H9 (cell line): ENCODE measurements around the gene PHACTR2. TPM values are rescaled to one million over a fixed set of nuclear protein-coding genes. Genes with fewer than 3 reads are reported as not detected.

Experiments
- DNase-seq: peaks from one replicate; pipeline ENCODE4 v3.0.0-alpha.2; 2017
- H2AFZ ChIP-seq: one replicate; pipeline ENCODE4 v1.6.1; 2013; ENCODE audit warnings: mild to moderate bottlenecking, low read length, control low read depth, moderate library complexity
- H2AK5ac ChIP-seq: 2 replicates; pipeline ENCODE4 v1.6.1; 2013; ENCODE audit warnings: low read length, control low read depth, mixed read lengths; ENCODE audit not compliant: insufficient read length
- H2BK120ac ChIP-seq: one replicate; pipeline ENCODE4 v1.6.1; 2013; ENCODE audit warnings: low read depth, mild to moderate bottlenecking, low read length, control low read depth, inconsistent platforms; ENCODE audit not compliant: poor library complexity, severe bottlenecking
- H2BK12ac ChIP-seq: 2 replicates; pipeline ENCODE4 v1.6.1; 2013; ENCODE audit warnings: low read length, control low read depth, mixed read lengths, low read depth; ENCODE audit not compliant: insufficient read length
- H2BK15ac ChIP-seq: 2 replicates; pipeline ENCODE4 v1.6.1; 2013; ENCODE audit warnings: low read depth, low read length, control low read depth
- H2BK20ac ChIP-seq: one replicate; pipeline ENCODE4 v1.6.1; 2013; ENCODE audit warnings: low read depth, mild to moderate bottlenecking, low read length, control low read depth, inconsistent platforms; ENCODE audit not compliant: poor library complexity, severe bottlenecking
- H2BK5ac ChIP-seq: 2 replicates; pipeline ENCODE4 v1.6.1; 2013; ENCODE audit warnings: low read length, control low read depth, mixed read lengths; ENCODE audit not compliant: insufficient read length
- H3K14ac ChIP-seq: 2 replicates; pipeline ENCODE4 v1.6.1; 2013; ENCODE audit warnings: low read length, control low read depth; ENCODE audit not compliant: insufficient read depth
- H3K18ac ChIP-seq: 2 replicates; pipeline ENCODE4 v1.6.1; 2013; ENCODE audit warnings: low read depth, mild to moderate bottlenecking, mixed read lengths, low read length, control low read depth; ENCODE audit not compliant: insufficient read length
- H3K23ac ChIP-seq: 2 replicates; pipeline ENCODE4 v1.6.1; 2013; ENCODE audit warnings: low read length, control low read depth, mixed read lengths, low read depth; ENCODE audit not compliant: insufficient read length
- H3K23me2 ChIP-seq: 2 replicates; pipeline ENCODE4 v1.6.1; 2013; ENCODE audit warnings: low read depth, mild to moderate bottlenecking, mixed read lengths, low read length, control low read depth; ENCODE audit not compliant: insufficient read length, poor library complexity, severe bottlenecking
- H3K27ac ChIP-seq: 2 replicates; pipeline ENCODE4 v1.5.1; 2013; ENCODE audit warnings: low read length, control low read depth, mixed read lengths, low read depth; ENCODE audit not compliant: insufficient read length
- H3K27me3 ChIP-seq: 2 replicates; pipeline ENCODE4 v1.6.1; 2013; ENCODE audit warnings: low read length, control low read depth, inconsistent platforms; ENCODE audit not compliant: insufficient read depth
- H3K4ac ChIP-seq: 2 replicates; pipeline ENCODE4 v1.6.1; 2013; ENCODE audit warnings: low read depth, mild to moderate bottlenecking, control low read depth, inconsistent platforms, low read length, moderate library complexity
- H3K4me1 ChIP-seq: 2 replicates; pipeline ENCODE4 v1.6.1; 2013; ENCODE audit warnings: low read length, control low read depth, inconsistent platforms; ENCODE audit not compliant: insufficient read depth
- H3K4me2 ChIP-seq: 2 replicates; pipeline ENCODE4 v1.6.1; 2013; ENCODE audit warnings: low read length, control low read depth, mixed read lengths; ENCODE audit not compliant: insufficient read length, insufficient read depth
- H3K56ac ChIP-seq: 2 replicates; pipeline ENCODE4 v1.6.1; 2013; ENCODE audit warnings: low read depth, mild to moderate bottlenecking, mixed read lengths, low read length, control low read depth; ENCODE audit not compliant: insufficient read length
- H3K79me1 ChIP-seq: 2 replicates; pipeline ENCODE4 v1.6.1; 2013; ENCODE audit warnings: low read depth, mild to moderate bottlenecking, moderate library complexity, low read length, control low read depth, inconsistent platforms; ENCODE audit not compliant: insufficient read depth, poor library complexity, severe bottlenecking
- H3K79me2 ChIP-seq: 2 replicates; pipeline ENCODE4 v1.6.1; 2013; ENCODE audit warnings: low read length, control low read depth, inconsistent platforms; ENCODE audit not compliant: insufficient read depth
- H3K9ac ChIP-seq: 2 replicates; pipeline ENCODE4 v1.6.1; 2013; ENCODE audit warnings: low read length, control low read depth, mixed read lengths; ENCODE audit not compliant: insufficient read length; ENCODE audit errors: extremely low read depth
- H3K9me3 ChIP-seq: one replicate; pipeline ENCODE4 v1.6.1; 2013; ENCODE audit warnings: low read depth, low read length, inconsistent platforms; ENCODE audit not compliant: control insufficient read depth
- H3T11ph ChIP-seq: one replicate; pipeline ENCODE4 v1.6.1; 2013; ENCODE audit warnings: mild to moderate bottlenecking, low read length, control low read depth, inconsistent platforms
- H4K20me1 ChIP-seq: one replicate; pipeline ENCODE4 v1.6.1; 2013; ENCODE audit not compliant: control insufficient read depth, insufficient read length, insufficient read depth
- H4K5ac ChIP-seq: 2 replicates; pipeline ENCODE4 v1.6.1; 2013; ENCODE audit warnings: low read depth, mild to moderate bottlenecking, mixed read lengths, low read length, control low read depth; ENCODE audit not compliant: insufficient read length
- H4K8ac ChIP-seq: replicated peaks from 2 replicates; pipeline ENCODE4 v1.6.1; 2013; ENCODE audit warnings: low read length, control low read depth, mixed read lengths, low read depth; ENCODE audit not compliant: insufficient read length
- H4K91ac ChIP-seq: 2 replicates; pipeline ENCODE4 v1.6.1; 2013; ENCODE audit warnings: low read depth, mild to moderate bottlenecking, moderate library complexity, mixed read lengths, low read length, control low read depth; ENCODE audit not compliant: insufficient read length
- H3K27ac Mint-ChIP-seq, 3 experiments: 2 replicates in 2 of 3; 3 replicates in 1 of 3; pipeline ENCODE4 v1.8.0; 2020 to 2021; ENCODE audit warnings: mixed read lengths in 3 of 3, mild to moderate bottlenecking in 1 of 3, moderate library complexity in 1 of 3
- H3K27me3 Mint-ChIP-seq: 2 replicates; pipeline ENCODE4 v1.8.0; 2021; ENCODE audit warnings: low read depth, mild to moderate bottlenecking, moderate library complexity, mixed read lengths
- H3K36me3 Mint-ChIP-seq, 3 experiments: 2 replicates in 2 of 3; 3 replicates in 1 of 3; pipeline ENCODE4 v1.8.0; 2020 to 2021; ENCODE audit warnings: low read depth in 3 of 3, mixed read lengths in 3 of 3; ENCODE audit not compliant: insufficient read depth in 1 of 3
- H3K4me1 Mint-ChIP-seq, 2 experiments: 2 replicates each; pipeline ENCODE4 v1.8.0; 2020; ENCODE audit warnings: mixed read lengths in 2 of 2
- H3K4me3 Mint-ChIP-seq, 2 experiments: 2 replicates in 1 of 2; 3 replicates in 1 of 2; pipeline ENCODE4 v1.8.0; 2020 to 2021; ENCODE audit warnings: mild to moderate bottlenecking in 2 of 2, mixed read lengths in 2 of 2, moderate library complexity in 1 of 2
- H3K9me3 Mint-ChIP-seq, 2 experiments: 2 replicates in 1 of 2; 3 replicates in 1 of 2; pipeline ENCODE4 v1.8.0; 2020; ENCODE audit warnings: mild to moderate bottlenecking in 2 of 2, mixed read lengths in 2 of 2, moderate library complexity in 1 of 2
- CTCF ChIP-seq: fragments of 200-600 bp; sonication (generic); conservative IDR thresholded peaks from 3 replicates; pipeline ENCODE4 v1.8.0; 2021; ENCODE audit warnings: antibody characterized with exemption, mild to moderate bottlenecking
- WGBS: extraction: QIAGEN DNeasy Blood & Tissue Kit; methylation state at CpG from one replicate; pipeline ENCODE4 v1.1.7; 2013; ENCODE audit warnings: missing lambda C conversion rate, low lambda C conversion rate, mixed read lengths; ENCODE audit not compliant: insufficient read length; ENCODE audit errors: extremely low coverage; 5-methylcytosine and 5-hydroxymethylcytosine counted together
- total RNA-seq: library from RNA; stranded (reverse); gene quantifications from 2 replicates; pipeline ENCODE4 v1.2.1, GENCODE V29; 2021

Gene PHACTR2
- total RNA-seq, 1 experiment from 2014 or later = 131 TPM

GRCh38 chr6:143705569-143705968, 27.8 kb downstream of the PHACTR2 start:
- no peaks in the 10 kb centered on the region for H3K27me3 Mint-ChIP-seq
- Histone ChIP-seq H3K27ac (no peak overlapping the region), H3T11ph (no peak overlapping the region), H2BK20ac (no peak overlapping the region), H4K5ac (no peak overlapping the region), H3K79me1 (peaks cover 7% of the 10 kb centered on the region), H3K4me2 (no peak overlapping the region), H2AK5ac (no peak overlapping the region), H2BK15ac (no peak overlapping the region), H2AFZ (no peak overlapping the region), H4K20me1 (no peaks in the 10 kb centered on the region), H3K4me1 (peaks cover 3% of the 10 kb centered on the region; the same call in 1 of the 2 replicates), H3K79me2 (no peaks in the 10 kb centered on the region; the same call in 1 of the 2 replicates), H3K23me2 (no peaks in the 10 kb centered on the region), H3K56ac (no peak overlapping the region), H4K8ac (no peak overlapping the region), H3K9me3 (no peaks in the 10 kb centered on the region), H3K9ac (no peak overlapping the region), H3K14ac (no peak overlapping the region), H3K4ac (no peak overlapping the region), H3K27me3 (no peaks in the 10 kb centered on the region), H2BK12ac (no peak overlapping the region), H3K18ac (no peak overlapping the region), H4K91ac (no peak overlapping the region), H2BK5ac (no peak overlapping the region), H2BK120ac (no peak overlapping the region), H3K23ac (no peak overlapping the region)
- H3K9me3 Mint-ChIP-seq = peaks cover 12 to 15% of the 10 kb centered on the region in 2 experiments; a peak in 3 of 5 replicates
- no peak overlapping the region for H3K27ac Mint-ChIP-seq
- no peak overlapping the region for H3K4me3 Mint-ChIP-seq
- no peak for TF ChIP-seq CTCF
- peaks cover 23 to 41% (median 25%) of the 10 kb centered on the region in 3 experiments for H3K36me3 Mint-ChIP-seq
- no CpG with 5 or more reads among the region's 3 CpGs for WGBS
- H3K4me1 Mint-ChIP-seq = peaks cover 13 to 17% of the 10 kb centered on the region in 2 experiments
- no peak for DNase-seq
